ENCODE measurements around the gene INPP4A.

DNA sequence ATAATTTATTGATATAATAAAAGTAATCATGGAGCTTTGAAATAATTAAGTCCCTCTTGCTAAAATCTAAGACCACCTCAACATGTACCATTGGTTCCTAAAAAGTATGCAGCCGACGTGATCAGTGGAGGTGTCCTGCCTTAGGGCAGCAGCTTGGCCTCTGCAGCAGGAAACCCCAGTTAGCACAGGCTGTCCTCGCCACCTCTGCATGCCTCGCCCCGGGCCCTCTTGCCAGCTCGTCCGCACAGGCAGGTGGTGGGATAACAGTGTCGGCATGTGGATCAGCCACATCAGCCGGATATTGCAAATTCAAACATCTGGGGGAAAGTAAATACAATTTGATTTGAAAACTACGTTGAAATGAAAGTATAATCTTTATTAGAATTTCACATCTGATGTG, 140.7 kb downstream of the INPP4A start:
- TF ChIP-seq, protein P1, sequence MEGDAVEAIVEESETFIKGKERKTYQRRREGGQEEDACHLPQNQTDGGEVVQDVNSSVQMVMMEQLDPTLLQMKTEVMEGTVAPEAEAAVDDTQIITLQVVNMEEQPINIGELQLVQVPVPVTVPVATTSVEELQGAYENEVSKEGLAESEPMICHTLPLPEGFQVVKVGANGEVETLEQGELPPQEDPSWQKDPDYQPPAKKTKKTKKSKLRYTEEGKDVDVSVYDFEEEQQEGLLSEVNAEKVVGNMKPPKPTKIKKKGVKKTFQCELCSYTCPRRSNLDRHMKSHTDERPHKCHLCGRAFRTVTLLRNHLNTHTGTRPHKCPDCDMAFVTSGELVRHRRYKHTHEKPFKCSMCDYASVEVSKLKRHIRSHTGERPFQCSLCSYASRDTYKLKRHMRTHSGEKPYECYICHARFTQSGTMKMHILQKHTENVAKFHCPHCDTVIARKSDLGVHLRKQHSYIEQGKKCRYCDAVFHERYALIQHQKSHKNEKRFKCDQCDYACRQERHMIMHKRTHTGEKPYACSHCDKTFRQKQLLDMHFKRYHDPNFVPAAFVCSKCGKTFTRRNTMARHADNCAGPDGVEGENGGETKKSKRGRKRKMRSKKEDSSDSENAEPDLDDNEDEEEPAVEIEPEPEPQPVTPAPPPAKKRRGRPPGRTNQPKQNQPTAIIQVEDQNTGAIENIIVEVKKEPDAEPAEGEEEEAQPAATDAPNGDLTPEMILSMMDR (IDR thresholded peaks at IDR 0.05): no peak
- TF ChIP-seq MXI1 (IDR thresholded peaks at IDR 0.05; ENCODE audit: low read depth, low read length): no peak
- TF ChIP-seq, protein P2, sequence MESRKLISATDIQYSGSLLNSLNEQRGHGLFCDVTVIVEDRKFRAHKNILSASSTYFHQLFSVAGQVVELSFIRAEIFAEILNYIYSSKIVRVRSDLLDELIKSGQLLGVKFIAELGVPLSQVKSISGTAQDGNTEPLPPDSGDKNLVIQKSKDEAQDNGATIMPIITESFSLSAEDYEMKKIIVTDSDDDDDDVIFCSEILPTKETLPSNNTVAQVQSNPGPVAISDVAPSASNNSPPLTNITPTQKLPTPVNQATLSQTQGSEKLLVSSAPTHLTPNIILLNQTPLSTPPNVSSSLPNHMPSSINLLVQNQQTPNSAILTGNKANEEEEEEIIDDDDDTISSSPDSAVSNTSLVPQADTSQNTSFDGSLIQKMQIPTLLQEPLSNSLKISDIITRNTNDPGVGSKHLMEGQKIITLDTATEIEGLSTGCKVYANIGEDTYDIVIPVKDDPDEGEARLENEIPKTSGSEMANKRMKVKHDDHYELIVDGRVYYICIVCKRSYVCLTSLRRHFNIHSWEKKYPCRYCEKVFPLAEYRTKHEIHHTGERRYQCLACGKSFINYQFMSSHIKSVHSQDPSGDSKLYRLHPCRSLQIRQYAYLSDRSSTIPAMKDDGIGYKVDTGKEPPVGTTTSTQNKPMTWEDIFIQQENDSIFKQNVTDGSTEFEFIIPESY (IDR thresholded peaks at IDR 0.05; ENCODE audit: borderline replicate concordance, low read depth): no peak
- TF ChIP-seq POLR2AphosphoS5 (IDR thresholded peaks at IDR 0.05; ENCODE audit: low read depth, low read length): no peak
- TF ChIP-seq YY1 (IDR thresholded peaks at IDR 0.05; ENCODE audit: low read depth): no peak
- TF ChIP-seq RFX5 (IDR thresholded peaks at IDR 0.05; ENCODE audit: low read length): no peak
- no peak for TF ChIP-seq SMC3 (IDR thresholded peaks at IDR 0.05; ENCODE audit: low read depth, low read length)

All from SK-N-SH (cell line).